HG02870 (cell line): ENCODE data around the gene TBX19.
A peak's percentile ranks its signal among the peaks of the same experiment; 100 is the strongest.

Source experiments
- ATAC-seq: cut with Tn5 transposase; IDR thresholded peaks from one replicate; pipeline ENCODE4 v1.9.1; 2021; ENCODE audit warnings: mild to moderate bottlenecking, moderate library complexity; ENCODE audit not compliant: unreplicated experiment

TBX19 gene

GRCh38 chr1:168317309-168317708, 36.6 kb downstream of the TBX19 start:
- no peak for ATAC-seq

DNA sequence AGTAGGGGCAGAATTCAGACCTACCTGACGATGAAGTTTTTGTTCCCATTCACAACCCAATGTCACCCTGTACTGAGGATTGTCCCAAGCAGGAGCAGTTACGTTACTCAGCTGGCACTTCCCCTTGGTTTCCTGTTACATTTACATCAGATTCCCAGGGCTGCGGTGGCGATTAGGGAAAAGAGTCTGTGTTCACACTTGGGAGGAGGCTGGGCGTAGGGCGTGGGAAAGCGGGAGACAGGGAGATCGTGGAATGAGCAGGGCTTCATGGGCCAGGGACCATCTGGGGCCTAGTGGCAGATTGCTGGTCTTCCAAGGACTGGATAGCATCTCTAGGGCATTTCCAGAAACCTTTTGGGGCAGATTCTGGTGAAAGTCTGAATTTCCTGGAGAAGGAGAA, 39.0 kb downstream of the TBX19 start:
- ATAC-seq, result no peak

- ATAC-seq, result no peak
These were observed 39.5 kb downstream of the TBX19 start for GRCh38 chr1:168320149-168320548.

- ATAC-seq, result no peak
These were observed 40.2 kb downstream of the TBX19 start for GRCh38 chr1:168320800-168321450.

GRCh38 chr1:168321945-168322344, 41.3 kb downstream of the TBX19 start:
- ATAC-seq, result no peak

DNA sequence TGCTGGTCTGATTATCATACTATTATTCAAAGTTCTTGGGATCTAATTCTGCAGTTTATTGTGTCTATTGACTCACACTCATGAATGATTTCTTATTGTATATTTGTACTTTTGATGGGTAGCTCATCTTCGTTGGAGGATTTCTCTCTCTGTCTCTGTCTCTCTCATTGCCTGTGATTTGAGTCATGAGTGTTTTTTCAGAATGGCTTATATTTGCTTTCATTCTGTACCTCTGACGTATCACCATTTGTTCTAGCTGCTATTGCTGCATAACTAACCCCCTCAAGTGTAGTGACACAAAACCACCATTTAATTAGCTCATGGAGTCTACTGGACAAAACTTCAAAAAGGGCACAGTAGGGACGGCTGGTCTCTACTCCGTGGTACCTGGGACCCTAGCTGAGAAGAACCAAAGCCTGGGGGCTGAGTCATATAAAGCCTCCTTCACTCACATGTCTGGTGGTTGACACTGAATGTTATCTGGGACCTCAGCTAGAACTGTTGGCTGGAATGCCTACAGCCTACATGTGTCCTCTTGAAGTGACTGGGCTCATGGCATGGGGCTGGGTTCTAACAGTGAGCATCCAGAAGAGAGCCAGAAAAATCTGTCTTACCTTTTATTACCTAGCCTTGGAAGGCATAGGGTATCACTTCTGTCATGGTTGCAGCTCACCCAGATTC, 44.2 kb downstream of the TBX19 start:
- no peak for ATAC-seq

GRCh38 chr1:168328731-168329364, 48.2 kb downstream of the TBX19 start:
- ATAC-seq, result no peak

GRCh38 chr1:168330285-168330684, 49.6 kb downstream of the TBX19 start:
- no peak for ATAC-seq

- ATAC-seq, result no peak
These were observed 50.9 kb downstream of the TBX19 start for GRCh38 chr1:168331569-168331968.

DNA sequence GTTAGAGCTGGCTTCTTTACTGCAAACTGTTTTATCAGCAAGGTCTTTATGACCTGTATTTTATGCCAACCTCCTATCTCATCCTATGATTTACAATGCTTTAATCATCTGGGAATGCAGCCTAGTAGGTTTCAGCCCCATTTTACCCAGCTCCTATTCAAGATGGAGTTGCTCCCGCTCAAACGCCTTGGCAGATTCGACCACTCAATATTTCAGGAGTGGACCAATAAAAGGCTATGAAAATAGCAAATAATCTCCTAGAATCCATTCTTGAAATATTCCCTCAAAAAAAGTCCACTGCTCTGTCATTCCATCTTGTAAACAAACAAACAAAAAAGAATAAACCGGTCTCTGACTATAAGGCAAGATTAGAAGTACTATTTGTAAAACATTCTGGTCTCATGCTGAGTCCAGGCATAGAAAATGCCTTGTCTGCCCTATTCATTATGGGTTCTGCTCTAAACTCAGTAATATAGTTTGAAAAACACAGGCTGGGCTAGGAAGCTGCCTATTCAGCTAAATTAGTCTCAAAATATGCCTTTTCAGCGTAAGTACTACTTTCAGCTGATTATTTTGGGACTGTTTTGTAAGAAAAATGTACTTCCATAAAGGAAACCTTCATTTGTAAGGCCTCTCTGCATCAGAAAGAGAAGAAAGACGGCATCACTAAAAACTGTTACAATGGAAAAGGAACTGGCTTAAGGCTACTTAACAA, 53.0 kb downstream of the TBX19 start:
- no peak for ATAC-seq

DNA sequence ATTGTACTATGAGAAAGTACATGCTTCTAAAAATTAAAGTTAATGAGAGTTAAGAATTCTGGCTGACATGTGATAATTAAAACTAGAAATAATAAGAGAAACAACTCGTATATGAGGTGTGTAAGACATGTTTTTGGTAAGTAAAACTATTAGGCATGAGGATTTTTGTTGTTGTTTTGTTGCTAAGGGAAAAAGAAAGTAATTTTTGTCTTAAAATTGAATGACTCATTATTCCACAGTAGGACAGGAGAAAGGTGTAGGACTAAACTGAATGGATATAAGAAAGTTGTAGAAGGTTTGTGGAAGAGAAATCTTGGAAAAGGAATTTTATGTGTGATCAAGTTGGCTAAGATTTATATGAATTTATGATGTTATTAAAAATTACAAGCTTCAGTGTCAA, 54.8 kb downstream of the TBX19 start:
- ATAC-seq, result no peak

DNA sequence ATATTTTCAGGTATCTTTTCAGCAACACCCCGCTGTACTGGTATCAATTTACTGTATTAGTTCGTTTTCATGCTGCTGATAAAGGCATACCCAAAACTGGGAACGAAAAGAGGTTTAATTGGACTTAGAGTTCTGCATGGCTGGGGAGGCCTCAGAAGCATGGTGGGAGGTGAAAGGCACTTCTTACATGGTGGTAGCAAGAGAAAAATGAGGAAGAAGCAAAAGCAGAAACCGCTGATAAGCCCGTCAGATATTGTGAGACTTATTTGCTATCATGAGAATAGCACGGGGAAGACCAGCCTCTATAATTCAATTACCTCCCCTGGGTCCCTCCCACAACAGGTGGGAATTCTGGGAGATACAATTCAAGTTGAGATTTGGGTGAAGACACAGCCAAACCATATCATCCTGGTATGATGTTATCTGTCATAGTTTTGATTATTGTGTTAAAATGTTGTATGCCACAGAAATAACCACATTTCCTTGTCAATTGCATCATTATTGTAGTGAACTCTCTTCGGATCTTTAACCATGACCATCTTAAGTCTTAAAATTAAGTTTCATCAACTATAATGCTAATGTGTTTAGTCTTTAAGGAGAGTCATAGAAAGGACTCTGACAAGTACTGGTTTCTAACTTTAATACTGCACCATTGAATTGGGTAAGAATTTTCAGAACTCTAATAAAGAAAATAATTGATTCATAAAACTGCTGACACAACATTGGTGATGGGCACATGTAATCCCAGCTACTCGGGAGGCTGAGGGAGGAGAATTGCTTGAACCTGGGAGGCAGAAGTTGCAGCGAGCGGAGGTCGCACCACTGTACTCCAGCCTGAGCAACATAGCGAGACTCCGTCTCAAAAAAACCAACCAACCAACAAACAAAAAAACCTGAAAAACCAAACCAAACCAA, 58.2 kb downstream of the TBX19 start:
- no peak for ATAC-seq

DNA sequence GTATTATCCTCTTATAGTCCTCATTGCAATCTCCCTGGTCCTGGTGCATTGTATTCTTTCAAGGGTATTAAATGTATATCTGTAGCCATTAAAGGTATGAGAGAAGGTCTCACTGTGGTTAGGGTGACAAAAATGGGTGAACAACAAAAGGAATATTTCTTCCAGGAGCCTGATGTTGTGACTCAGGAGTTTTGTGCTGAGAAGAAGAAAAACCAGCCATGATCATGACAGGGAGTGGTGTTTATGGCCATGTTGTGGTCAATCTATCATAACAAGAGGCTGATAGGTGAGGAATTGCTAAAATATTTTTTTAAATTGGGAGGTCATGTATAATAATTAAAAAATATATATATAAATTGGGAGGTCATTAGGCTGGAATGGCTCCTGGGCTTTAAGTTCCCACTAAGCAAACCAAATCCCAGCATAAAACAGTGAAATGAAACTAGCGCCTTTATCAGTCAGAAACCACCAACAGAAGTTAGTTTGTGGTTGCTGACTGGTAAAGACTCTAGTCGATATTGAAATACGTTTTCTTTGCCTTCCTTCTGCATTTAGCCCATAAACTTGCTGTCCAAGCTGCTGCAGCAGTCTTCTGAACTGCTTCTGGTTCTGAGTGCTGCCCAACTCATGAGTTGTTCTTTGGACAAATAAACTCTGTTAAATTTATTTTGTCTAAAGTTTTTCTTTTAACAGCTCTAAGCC, 60.3 kb downstream of the TBX19 start:
- ATAC-seq, result no peak

DNA sequence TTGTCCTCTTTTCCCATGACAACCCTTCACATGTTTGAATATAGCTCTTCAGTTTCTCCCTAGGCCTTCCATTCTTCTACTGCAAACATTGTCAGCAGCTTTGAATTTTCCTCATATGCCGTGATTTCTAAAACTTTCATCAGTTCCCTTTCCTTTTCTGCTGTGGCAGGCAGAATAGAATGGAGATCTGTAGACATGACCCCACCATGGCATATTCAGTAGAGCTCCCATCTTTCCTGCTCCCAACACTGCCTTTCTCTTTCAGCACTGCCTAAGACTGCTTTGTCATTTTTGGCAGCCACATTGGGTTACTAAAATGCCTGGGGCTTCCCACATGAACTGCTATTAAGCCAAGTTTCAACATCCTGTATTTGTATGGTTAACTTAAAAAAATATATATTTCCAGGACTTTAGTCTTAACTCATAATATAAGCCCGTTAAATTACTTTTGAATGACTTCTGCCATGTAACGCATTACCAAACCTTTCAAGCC, 60.9 kb downstream of the TBX19 start:
- no peak for ATAC-seq

GRCh38 chr1:168342572-168343280, 62.0 kb downstream of the TBX19 start:
- ATAC-seq, result peak; percentile 85

DNA sequence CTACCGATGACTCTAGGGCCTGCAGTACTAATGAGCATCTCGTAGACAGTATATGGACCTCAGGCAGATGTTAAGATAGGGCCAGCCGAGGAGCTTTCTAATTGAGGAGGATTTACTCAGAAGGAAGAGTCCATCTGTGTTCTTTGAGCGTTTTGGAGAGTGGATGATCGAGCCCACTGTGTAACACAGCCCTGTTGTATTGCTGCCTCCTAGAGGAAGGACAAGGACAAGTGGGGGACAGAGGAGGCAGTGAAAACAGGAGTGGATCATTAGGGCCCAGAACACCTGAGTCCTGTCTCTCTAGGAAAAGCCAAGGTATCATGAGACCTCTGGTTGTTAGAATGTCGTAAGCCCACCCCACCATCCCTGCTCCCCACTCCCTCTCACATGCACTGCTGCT, 62.9 kb downstream of the TBX19 start:
- ATAC-seq, result no peak

GRCh38 chr1:168344517-168344916, 63.8 kb downstream of the TBX19 start:
- ATAC-seq, result no peak

DNA sequence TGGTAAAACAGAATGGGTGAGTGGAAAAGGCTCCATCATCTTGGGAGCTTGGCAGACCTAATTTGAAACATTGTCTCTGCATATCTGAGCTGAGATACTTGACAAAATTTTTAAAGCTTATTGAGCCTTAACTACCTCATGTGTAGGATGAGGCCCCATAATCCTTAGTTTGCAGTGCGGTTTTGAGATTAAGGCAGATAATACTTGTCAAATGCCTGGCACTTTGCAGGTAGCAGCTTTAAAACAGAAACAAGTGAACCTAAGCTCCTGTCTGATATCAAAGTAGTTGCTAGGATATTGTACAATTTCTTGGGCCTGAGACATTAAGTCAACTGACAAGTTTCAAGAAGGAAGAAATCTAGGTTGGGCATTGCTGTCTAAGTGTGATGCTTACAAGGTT, 65.3 kb downstream of the TBX19 start:
- no peak for ATAC-seq

DNA sequence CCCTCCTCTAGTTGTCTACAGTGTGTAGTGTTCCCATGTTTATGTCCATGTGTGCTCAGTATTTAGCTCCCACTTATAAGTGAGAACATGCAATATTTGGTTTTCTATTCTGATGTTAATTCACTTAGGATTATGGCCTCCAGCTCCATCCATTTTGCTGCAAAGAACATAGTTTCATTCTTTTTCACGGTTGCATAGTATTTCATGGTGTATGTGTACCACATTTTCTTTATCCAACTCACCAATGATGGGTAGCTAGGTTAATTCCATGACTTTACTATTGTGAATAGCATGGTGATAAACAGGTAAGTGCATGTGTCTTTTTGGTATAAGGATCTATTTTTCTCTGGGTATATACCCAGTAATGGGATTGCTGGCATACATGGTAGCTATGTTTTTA, 67.0 kb downstream of the TBX19 start:
- ATAC-seq, result no peak
